HepG2 (cell line): ENCODE measurements around the gene ZNRF3. TPM values are rescaled to one million over a fixed set of nuclear protein-coding genes. Genes with fewer than 3 reads are reported as not detected.

Experiments used
- ATAC-seq: fragments of 200-7000 bp; cut with Tn5 transposase; 3 replicates; pipeline ENCODE4 v1.9.1; 2020; ENCODE audit warnings: mild to moderate bottlenecking, moderate library complexity
- BruUV-seq: library from RNA; stranded (reverse); fragments of 400-500 nt; replicated peaks from 2 replicates; lab custom pipeline; 2021; lab: Mats Ljungman, UMichigan
- CTCF ChIA-PET: fragments of 300-600 bp; formaldehyde crosslinking; extraction: SDS; loops from one replicate; lab custom pipeline; 2021; ENCODE audit warnings: low total read pairs, inconsistent platforms, low intra/inter-chr PET ratio; lab: Yijun Ruan, JAX
- POLR2A ChIA-PET: fragments of 350-600 bp; sonication (Branson Sonifier 250); formaldehyde crosslinking; loops from one replicate; lab custom pipeline; 2020; ENCODE audit warnings: antibody characterized with exemption, inconsistent platforms; lab: Yijun Ruan, JAX
- DNase-seq: peaks from one replicate; pipeline ENCODE4 v3.0.0-alpha.2; 2015; ENCODE audit warnings: low spot score
- FAIRE-seq: peaks from 3 replicates; lab custom pipeline; 2011; peaks lifted over from hg19 to GRCh38; lab: Jason Lieb, UNC
- H2AFZ ChIP-seq: one replicate; pipeline ENCODE4 v1.6.1; 2011; ENCODE audit warnings: low read length, inconsistent platforms
- H3K27ac ChIP-seq: fragments of 300-600 bp; 3 replicates; pipeline ENCODE4 v1.8.0; 2011; ENCODE audit warnings: mixed run types, mild to moderate bottlenecking, mixed read lengths, low read length, inconsistent platforms; ENCODE audit not compliant: insufficient read depth; ENCODE audit errors: extremely low read length
- H3K27me3 ChIP-seq, 2 experiments: fragments of 200-600 bp in 1 of 2; 2 replicates in 1 of 2; 3 replicates in 1 of 2; pipeline versions ENCODE4 v1.6.0 to v1.8.0; 2011; ENCODE audit warnings: low read length in 2 of 2, mild to moderate bottlenecking in 2 of 2, moderate library complexity in 2 of 2, inconsistent platforms in 1 of 2; ENCODE audit not compliant: insufficient read depth in 2 of 2, control insufficient read depth in 1 of 2
- H3K36me3 ChIP-seq, 2 experiments: fragments of 200-600 bp in 1 of 2; replicated peaks in 1 of 2; 2 replicates in 1 of 2; 3 replicates in 1 of 2; pipeline versions ENCODE4 v1.5.1 to v1.8.0; 2011; ENCODE audit warnings: low read length in 2 of 2, inconsistent platforms in 1 of 2; ENCODE audit not compliant: insufficient read depth in 2 of 2, control insufficient read depth in 1 of 2
- H3K4me1 ChIP-seq: 2 replicates; pipeline ENCODE4 v1.5.1; 2012; ENCODE audit warnings: low read length, inconsistent platforms; ENCODE audit not compliant: insufficient read depth
- H3K4me2 ChIP-seq: 2 replicates; pipeline ENCODE4 v1.6.0; 2011; ENCODE audit warnings: low read depth, low read length, inconsistent platforms
- H3K4me3 ChIP-seq, 3 experiments: fragments of 200-600 bp in 1 of 3; sonication (generic), shearing (Covaris generic) in 1 of 3; replicated peaks in 1 of 3; 2 replicates each; pipeline ENCODE4 v1.5.1; 2011 to 2016; ENCODE audit warnings: low read length in 3 of 3, inconsistent platforms in 2 of 3, low read depth in 2 of 3, mild to moderate bottlenecking in 2 of 3, control low read depth in 1 of 3, mixed read lengths in 1 of 3; ENCODE audit not compliant: insufficient read depth in 1 of 3
- H3K79me2 ChIP-seq: one replicate; pipeline ENCODE4 v1.6.1; 2011; ENCODE audit warnings: low read length, inconsistent platforms; ENCODE audit not compliant: insufficient read depth
- H3K9ac ChIP-seq: 2 replicates; pipeline ENCODE4 v1.6.0; 2011; ENCODE audit warnings: mild to moderate bottlenecking, low read depth, low read length, inconsistent platforms; ENCODE audit not compliant: insufficient read depth
- H3K9me3 ChIP-seq: 2 replicates; pipeline ENCODE4 v1.5.1; 2012; ENCODE audit warnings: mild to moderate bottlenecking, low read length
- H4K20me1 ChIP-seq: 2 replicates; pipeline ENCODE4 v1.6.0; 2011; ENCODE audit warnings: inconsistent platforms, mild to moderate bottlenecking, low read length, moderate library complexity; ENCODE audit not compliant: insufficient read depth
- FOXA3 ChIP-seq: IDR thresholded peaks from 2 replicates; pipeline ENCODE4 v1.6.1; 2016; ENCODE audit warnings: missing genetic modification reagents, missing compliant biosample characterization
- HMG20B ChIP-seq: conservative IDR thresholded peaks from 2 replicates; pipeline ENCODE4 v1.6.1; 2016; ENCODE audit warnings: missing genetic modification reagents, missing compliant biosample characterization
- MLLT10 ChIP-seq: sonication (generic); formaldehyde crosslinking; IDR thresholded peaks from 2 replicates; pipeline ENCODE4 v1.4.0; 2020; ENCODE audit warnings: missing genetic modification reagents
- PHF21A ChIP-seq: sonication (generic); formaldehyde crosslinking; IDR thresholded peaks from 2 replicates; pipeline ENCODE4 v1.5.0; 2020; ENCODE audit warnings: mild to moderate bottlenecking, missing genetic modification reagents
- RCOR2 ChIP-seq: IDR thresholded peaks from 2 replicates; pipeline ENCODE4 v1.6.1; 2016; ENCODE audit warnings: missing biosample characterization, missing genetic modification reagents
- RERE ChIP-seq: IDR thresholded peaks from 2 replicates; pipeline ENCODE4 v1.6.1; 2016; ENCODE audit warnings: low read depth, missing genetic modification reagents, missing compliant biosample characterization
- ZBTB3 ChIP-seq: sonication (generic); formaldehyde crosslinking; IDR thresholded peaks from 2 replicates; pipeline ENCODE4 v1.4.0; 2020; ENCODE audit warnings: low read depth, mild to moderate bottlenecking, moderate library complexity, missing genetic modification reagents, borderline replicate concordance
- ZNF260 ChIP-seq: sonication (generic); formaldehyde crosslinking; IDR thresholded peaks from 2 replicates; pipeline ENCODE4 v1.4.0; 2020; ENCODE audit warnings: missing genetic modification reagents, low read depth, mild to moderate bottlenecking, borderline replicate concordance
- WGBS: methylation state at CpG from one replicate; pipeline ENCODE4 v1.1.6; 2017; ENCODE audit warnings: low lambda C conversion rate; 5-methylcytosine and 5-hydroxymethylcytosine counted together
- in situ Hi-C: cut with HindIII; loops from 2 replicates; pipeline ENCODE4 v1.10.0; 2017; ENCODE audit warnings: low pct_unique_long_range_greater_than_20kb; ENCODE audit not compliant: extremely low pct_ligation_motif_present
- intact Hi-C: fragments of 100-400 bp; cut with micrococcal nuclease; formaldehyde crosslinking; loops from one replicate; pipeline ENCODE4 v1.10.0; 2022; ENCODE audit not compliant: unreplicated experiment
- polyA plus RNA-seq, 8 experiments: library from polyadenylated mRNA; depleted of rRNA in 3 of 8; stranded (reverse) in 7 of 8; unstranded in 1 of 8; fragments of >200 nt; fragmentation: Illumina TruSeq in 4 of 8; extraction: Trizol in 4 of 8; gene quantifications; 2 replicates each; pipeline versions ENCODE4 v1.2.1 to v1.2.3, GENCODE V29; 2011 to 2016; ENCODE audit warnings: low read depth in 4 of 8, missing spikeins in 1 of 8, mixed read lengths in 1 of 8; ENCODE audit not compliant: insufficient read depth in 1 of 8
- total RNA-seq, 5 experiments: library from RNA; depleted of rRNA; stranded (reverse); fragments of >200 nt; fragmentation: Illumina TruSeq; extraction: Trizol; gene quantifications; 2 replicates each; pipeline ENCODE4 v1.2.3, GENCODE V29; 2016; ENCODE audit warnings: low read depth in 1 of 5
- TF ChIP-seq, protein P1 (sequence below): sonication (generic); formaldehyde crosslinking; IDR thresholded peaks from 2 replicates; pipeline ENCODE4 v1.4.0; 2020; ENCODE audit warnings: missing genetic modification reagents, borderline replicate concordance
- TF ChIP-seq, protein P2 (sequence below): sonication (generic); formaldehyde crosslinking; IDR thresholded peaks from 2 replicates; pipeline ENCODE4 v1.8.0; 2023; ENCODE audit warnings: mild to moderate bottlenecking, missing genetic modification reagents
- TF ChIP-seq, protein P3 (sequence below): IDR thresholded peaks from 2 replicates; pipeline ENCODE4 v1.6.1; 2016
- TF ChIP-seq, protein P4 (sequence below): sonication (generic); formaldehyde crosslinking; IDR thresholded peaks from 2 replicates; pipeline ENCODE4 v1.4.0; 2020; ENCODE audit warnings: missing genetic modification reagents

The ZNRF3 gene
- total and polyA plus RNA-seq, 2 of the 13 experiments (the other 11 are each of a cell fraction or from before 2014, with no cell fraction given), result 20.3 to 36.7 TPM

DNA sequence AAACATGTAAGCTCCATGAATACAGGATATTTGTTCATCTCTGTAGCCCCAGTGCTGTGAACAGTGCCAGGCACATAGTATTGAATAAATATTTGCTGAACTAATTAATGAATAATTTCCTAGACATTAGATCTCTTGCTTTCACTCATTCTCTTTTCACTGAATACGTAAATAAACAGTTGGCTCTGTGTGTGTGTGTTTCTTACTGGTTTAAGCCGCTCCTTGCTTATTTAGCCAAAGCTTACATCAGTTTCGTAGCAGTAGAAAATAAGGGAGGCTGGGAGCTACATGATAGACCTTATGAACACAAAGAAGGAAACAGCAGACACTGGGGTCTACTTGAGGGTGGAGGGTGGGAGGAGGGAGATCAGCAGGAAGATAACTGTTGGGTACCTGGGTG, 206.7 kb downstream of the ZNRF3 start (continued):
- TF ChIP-seq, protein P1, sequence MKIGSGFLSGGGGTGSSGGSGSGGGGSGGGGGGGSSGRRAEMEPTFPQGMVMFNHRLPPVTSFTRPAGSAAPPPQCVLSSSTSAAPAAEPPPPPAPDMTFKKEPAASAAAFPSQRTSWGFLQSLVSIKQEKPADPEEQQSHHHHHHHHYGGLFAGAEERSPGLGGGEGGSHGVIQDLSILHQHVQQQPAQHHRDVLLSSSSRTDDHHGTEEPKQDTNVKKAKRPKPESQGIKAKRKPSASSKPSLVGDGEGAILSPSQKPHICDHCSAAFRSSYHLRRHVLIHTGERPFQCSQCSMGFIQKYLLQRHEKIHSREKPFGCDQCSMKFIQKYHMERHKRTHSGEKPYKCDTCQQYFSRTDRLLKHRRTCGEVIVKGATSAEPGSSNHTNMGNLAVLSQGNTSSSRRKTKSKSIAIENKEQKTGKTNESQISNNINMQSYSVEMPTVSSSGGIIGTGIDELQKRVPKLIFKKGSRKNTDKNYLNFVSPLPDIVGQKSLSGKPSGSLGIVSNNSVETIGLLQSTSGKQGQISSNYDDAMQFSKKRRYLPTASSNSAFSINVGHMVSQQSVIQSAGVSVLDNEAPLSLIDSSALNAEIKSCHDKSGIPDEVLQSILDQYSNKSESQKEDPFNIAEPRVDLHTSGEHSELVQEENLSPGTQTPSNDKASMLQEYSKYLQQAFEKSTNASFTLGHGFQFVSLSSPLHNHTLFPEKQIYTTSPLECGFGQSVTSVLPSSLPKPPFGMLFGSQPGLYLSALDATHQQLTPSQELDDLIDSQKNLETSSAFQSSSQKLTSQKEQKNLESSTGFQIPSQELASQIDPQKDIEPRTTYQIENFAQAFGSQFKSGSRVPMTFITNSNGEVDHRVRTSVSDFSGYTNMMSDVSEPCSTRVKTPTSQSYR (CRISPR knock-in tag), result no peak
- TF ChIP-seq, protein P2, sequence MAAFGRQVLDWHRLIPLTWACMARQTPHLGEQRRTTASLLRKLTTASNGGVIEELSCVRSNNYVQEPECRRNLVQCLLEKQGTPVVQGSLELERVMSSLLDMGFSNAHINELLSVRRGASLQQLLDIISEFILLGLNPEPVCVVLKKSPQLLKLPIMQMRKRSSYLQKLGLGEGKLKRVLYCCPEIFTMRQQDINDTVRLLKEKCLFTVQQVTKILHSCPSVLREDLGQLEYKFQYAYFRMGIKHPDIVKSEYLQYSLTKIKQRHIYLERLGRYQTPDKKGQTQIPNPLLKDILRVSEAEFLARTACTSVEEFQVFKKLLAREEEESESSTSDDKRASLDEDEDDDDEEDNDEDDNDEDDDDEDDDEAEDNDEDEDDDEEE (CRISPR knock-in tag), result no peak
- TF ChIP-seq PHF21A (CRISPR knock-in tag) (no peak), RCOR2 (CRISPR knock-in tag) (no peak), MLLT10 (CRISPR knock-in tag) (no peak)
- TF ChIP-seq, protein P3, sequence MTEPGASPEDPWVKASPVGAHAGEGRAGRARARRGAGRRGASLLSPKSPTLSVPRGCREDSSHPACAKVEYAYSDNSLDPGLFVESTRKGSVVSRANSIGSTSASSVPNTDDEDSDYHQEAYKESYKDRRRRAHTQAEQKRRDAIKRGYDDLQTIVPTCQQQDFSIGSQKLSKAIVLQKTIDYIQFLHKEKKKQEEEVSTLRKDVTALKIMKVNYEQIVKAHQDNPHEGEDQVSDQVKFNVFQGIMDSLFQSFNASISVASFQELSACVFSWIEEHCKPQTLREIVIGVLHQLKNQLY (CRISPR knock-in tag), result no peak
- TF ChIP-seq, protein P4, sequence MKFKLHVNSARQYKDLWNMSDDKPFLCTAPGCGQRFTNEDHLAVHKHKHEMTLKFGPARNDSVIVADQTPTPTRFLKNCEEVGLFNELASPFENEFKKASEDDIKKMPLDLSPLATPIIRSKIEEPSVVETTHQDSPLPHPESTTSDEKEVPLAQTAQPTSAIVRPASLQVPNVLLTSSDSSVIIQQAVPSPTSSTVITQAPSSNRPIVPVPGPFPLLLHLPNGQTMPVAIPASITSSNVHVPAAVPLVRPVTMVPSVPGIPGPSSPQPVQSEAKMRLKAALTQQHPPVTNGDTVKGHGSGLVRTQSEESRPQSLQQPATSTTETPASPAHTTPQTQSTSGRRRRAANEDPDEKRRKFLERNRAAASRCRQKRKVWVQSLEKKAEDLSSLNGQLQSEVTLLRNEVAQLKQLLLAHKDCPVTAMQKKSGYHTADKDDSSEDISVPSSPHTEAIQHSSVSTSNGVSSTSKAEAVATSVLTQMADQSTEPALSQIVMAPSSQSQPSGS (CRISPR knock-in tag), result no peak

- POLR2A ChIA-PET, result no interaction called here
- no peak overlapping the region for H3K4me3 ChIP-seq
- no peaks in the 10 kb centered on the region for H3K79me2 ChIP-seq
- ATAC-seq (no peak), DNase-seq (no peak), FAIRE-seq (no peak)
- H3K4me1 ChIP-seq, result peaks cover 52% of the 10 kb centered on the region
- no peak overlapping the region for H2AFZ ChIP-seq
- H3K9ac ChIP-seq, result no peak overlapping the region
- CTCF ChIA-PET, result no interaction called here
- H3K27ac ChIP-seq, result no peak overlapping the region
- no peaks in the 10 kb centered on the region for H3K36me3 ChIP-seq
- no peaks in the 10 kb centered on the region for H3K9me3 ChIP-seq
- in situ Hi-C loops, result no loop called here
- intact Hi-C loops, result no loop called here
- 58% methylated on average over 4 of the region's 4 CpGs for WGBS
- H3K4me2 ChIP-seq, result no peak overlapping the region
- no peaks in the 10 kb centered on the region for H3K27me3 ChIP-seq
- BruUV-seq, result no TSS peak
- peaks cover 7% of the 10 kb centered on the region; the same call in 1 of the 2 replicates for H4K20me1 ChIP-seq
- no peak for TF ChIP-seq ZNF260 (CRISPR knock-in tag)
- peak; percentile 75; the same call in 1 of the 2 replicates for TF ChIP-seq RERE
- TF ChIP-seq FOXA3 (CRISPR knock-in tag), result peak; percentile 46
- 0 out of 2 replicates have a peak, but pooled peaks have one; percentile 29 for TF ChIP-seq HMG20B (CRISPR knock-in tag)
- no peak for TF ChIP-seq ZBTB3 (CRISPR knock-in tag)
Measured at GRCh38 chr22:29092243-29092642, 208.9 kb downstream of the ZNRF3 start.
